CD4-positive, alpha-beta T cell treated with Interleukin-15 for 4 hours (primary cell): ENCODE data around the gene ARHGEF10L.
"Not testable (repeated sequence)": the region's sequence is repeated elsewhere in the genome, so short reads cannot be mapped to it uniquely, and the experiment has no call there.

Experiments
- DNase-seq: peaks from one replicate; pipeline ENCODE4 v3.0.0-alpha.2; 2020; ENCODE audit warnings: low spot score

ARHGEF10L gene

DNA sequence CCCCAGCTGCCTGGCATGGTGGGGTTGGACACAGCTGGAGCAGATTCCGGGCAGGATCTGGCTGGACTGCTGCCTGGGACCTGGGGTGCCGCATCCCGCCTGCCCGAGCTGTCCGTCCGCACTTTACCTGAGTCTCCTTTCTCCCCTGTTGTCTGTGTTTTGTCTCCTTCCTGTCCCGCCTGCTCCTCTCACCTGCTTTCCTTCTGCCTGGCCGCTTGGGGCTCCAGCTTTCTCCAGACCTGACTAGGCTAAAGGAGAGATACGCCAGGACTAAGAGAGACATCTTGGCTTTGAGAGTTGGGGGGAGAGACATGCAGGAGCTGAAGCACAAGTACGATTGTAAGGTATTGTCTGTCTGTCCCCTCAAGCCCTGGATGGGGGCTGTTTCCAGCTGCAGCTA is 73.3 kb downstream of the ARHGEF10L start:
- no peak for DNase-seq

GRCh38 chr1:17614586-17614985 is 75.1 kb downstream of the ARHGEF10L start:
- DNase-seq, result no peak

DNA sequence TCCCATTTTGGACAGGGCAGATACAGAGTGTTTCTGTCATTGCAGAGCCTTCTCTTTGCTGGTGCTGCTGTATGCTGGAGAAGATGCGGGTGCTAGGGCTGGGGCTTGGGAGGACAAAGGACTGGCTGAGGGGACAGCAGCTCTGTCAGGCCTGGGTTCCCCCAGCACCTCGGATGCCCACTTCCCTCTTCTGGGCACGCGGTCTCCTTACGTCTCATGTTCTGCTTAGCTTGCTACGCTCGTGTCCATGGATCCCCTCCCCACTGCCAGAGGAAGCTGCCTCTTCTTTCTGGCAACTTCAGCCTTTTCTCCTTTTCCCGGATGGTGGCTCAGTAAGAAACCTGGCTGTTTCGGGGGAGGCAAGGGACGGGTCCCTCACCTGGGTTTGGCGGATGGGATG is 75.7 kb downstream of the ARHGEF10L start:
- DNase-seq, result no peak

DNA sequence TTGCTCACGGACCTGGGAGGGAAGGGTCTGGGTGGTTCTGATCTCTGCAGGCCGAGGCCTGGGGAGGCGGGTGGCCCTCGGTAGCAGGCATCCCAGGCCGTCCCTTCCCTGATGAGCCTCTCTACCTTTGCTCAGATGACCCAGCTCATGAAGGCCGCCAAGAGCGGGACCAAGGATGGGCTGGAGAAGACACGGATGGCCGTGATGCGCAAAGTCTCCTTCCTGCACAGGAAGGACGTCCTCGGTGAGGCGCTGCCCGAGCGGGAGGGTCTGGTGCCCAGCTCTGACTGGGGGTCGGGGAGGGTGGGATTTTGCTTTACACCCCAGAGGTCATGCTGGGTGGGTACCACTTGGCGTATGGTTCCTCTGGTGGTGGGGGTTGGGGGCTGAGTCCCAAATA is 76.5 kb downstream of the ARHGEF10L start:
- DNase-seq, result no peak

DNA sequence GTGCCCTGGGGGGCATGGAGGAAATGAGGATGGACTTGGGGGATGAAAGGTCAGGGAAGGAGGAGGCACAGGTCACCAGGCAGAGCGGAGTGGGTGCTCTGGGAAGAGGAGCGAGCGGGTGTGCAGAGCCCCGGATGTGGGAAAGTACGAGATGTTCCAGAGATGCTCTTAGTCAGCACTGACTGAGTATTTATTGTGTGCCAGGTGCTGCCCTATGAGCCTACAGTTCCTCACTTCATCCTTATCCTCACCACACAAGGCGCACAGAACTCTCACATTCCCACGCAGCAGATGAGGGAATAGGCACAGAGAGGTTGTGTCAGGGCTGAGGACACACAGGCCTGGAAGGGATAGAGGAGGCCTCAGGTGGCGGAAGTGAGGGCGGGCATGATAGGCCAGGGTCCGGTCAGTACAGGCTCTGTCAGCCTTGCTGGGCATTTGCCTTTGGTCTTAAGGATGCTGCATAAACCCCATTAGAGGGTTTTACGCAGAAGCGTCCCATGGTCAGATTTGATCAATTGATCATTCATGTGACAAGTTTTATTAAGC is 77.3 kb downstream of the ARHGEF10L start:
- DNase-seq, result no peak

DNA sequence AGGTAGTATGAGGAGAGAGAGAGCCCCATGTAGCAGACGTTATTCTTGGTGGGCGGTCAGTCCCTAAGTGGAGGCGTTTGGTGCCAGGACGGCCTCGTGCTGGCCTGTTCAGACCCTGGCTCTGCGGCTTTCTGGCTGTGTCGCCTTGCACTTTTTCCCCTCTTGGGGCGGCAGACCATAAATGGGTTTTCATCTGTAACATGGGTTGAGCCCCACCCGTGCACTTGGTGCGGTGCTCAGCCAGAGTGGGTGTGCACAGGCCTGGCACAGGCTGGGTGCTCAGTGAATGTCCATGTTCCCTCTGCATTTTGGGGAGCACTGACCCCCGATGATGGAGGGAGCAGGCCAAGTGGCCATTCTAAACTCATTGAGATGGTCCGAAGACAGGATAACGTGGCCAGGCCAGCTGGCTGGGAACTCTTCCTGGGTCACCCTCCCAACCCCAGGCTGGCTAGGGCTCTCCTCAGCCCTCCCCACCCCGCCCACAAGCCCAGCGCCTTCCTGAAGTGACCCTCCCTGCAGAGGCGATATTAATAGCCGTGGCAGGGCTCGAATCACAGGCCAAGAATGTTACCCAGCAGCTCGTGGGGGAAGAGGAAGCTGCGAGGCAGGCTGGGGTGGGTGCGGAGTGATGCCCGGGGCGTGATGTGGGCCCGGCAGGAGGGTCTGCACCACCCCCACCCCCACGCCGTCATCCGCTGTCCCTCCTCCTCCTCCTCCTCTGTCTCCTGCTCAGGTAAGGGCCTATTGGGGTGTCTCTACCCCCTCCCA is 78.5 kb downstream of the ARHGEF10L start:
- DNase-seq, result no peak

- no peak for DNase-seq
Observed at GRCh38 chr1:17618558-17619247, 79.2 kb downstream of the ARHGEF10L start.

DNA sequence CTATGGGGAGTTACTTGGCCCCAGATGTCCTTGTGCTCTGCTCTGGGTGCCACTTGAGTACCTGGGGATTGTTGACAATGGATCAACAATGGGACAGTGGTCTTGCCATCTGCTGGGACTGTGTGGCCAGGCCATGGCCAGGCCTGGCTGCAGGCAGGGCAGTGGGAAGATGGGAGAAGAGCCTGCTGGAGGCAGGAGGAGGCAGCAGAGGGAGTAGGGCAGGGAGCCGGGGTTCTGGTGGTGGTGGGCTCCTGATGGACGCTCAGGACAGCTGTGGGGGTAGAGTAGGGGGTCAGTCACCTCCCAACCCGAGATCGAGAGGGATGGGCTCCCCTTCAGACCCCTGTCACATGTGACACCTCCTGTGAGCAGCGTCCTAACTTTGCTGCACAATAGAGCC is 81.0 kb downstream of the ARHGEF10L start:
- no peak for DNase-seq

- DNase-seq, result no peak
Observed at GRCh38 chr1:17621691-17622090, 82.2 kb downstream of the ARHGEF10L start.

- no peak for DNase-seq
Observed at GRCh38 chr1:17622823-17623222, 83.3 kb downstream of the ARHGEF10L start.

- no peak for DNase-seq
Observed at GRCh38 chr1:17624611-17625233, 85.2 kb downstream of the ARHGEF10L start.

- no peak for DNase-seq
Observed at GRCh38 chr1:17627239-17628052, 87.9 kb downstream of the ARHGEF10L start.

DNA sequence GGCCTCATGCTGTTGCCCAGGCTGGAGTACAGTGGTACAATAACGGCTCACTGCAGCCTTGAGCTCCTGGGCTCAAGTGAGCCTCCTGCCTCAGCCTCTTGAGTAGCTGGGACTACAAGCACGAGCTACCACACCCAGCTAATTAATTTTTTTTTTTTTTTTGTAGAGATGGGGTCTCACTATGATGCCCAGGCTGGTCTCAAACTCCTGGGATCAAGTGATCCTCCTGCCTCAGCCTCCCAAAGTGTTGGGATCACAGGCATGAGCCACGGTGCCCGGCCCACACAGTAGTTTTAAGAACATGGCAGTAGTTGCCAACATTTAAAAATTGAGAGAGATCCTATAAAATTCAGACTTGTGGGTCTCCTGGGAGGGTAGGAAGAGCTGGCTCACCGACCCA is 89.5 kb downstream of the ARHGEF10L start:
- not testable (repeated sequence) for DNase-seq

DNA sequence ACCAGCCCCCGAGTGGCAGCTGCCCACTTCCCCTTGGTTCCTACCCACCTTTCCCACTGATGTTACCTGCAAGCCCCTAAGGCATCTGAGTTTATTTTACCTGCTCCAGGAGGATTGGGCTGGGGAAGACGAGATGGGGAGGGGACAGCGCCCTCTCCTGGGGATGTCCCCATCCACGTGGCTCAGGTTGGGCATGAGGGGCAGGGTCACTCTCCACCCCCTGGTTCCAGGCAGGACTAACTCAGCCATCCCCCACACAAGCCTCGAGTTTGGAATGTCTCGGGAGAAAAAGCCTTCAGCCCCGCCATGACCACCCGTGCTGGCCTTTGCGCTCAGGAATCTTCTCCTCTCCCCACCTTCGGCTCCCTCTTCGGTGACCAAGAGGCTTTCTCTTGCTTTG is 90.0 kb downstream of the ARHGEF10L start:
- DNase-seq, result no peak

- DNase-seq, result peak; percentile 6
Observed at GRCh38 chr1:17630048-17630830, 90.7 kb downstream of the ARHGEF10L start.

DNA sequence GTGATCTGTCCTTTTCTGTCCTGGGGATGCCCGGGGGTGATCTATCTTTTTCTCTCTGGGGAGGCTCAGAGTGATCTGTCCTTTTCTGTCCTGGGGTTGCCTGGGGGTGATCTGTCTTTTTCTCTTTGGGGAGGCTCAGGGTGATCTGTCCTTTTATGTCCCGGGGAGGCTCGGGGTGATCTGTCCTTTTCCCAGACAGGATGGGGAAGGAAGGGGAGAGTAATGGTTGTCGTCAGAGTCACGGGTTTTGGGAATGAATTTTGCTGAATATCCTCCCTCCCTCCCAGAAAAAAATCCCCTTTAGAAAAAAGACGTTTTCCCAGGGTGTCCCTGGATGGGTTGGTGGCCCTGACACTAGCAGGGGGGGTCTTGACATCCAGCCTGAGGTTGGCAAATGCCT is 91.5 kb downstream of the ARHGEF10L start:
- no peak for DNase-seq

- DNase-seq, result no peak
Observed at GRCh38 chr1:17631410-17631809, 91.9 kb downstream of the ARHGEF10L start.

GRCh38 chr1:17632106-17632505 is 92.6 kb downstream of the ARHGEF10L start:
- no peak for DNase-seq

GRCh38 chr1:17632541-17633184 is 93.2 kb downstream of the ARHGEF10L start:
- DNase-seq, result no peak

DNA sequence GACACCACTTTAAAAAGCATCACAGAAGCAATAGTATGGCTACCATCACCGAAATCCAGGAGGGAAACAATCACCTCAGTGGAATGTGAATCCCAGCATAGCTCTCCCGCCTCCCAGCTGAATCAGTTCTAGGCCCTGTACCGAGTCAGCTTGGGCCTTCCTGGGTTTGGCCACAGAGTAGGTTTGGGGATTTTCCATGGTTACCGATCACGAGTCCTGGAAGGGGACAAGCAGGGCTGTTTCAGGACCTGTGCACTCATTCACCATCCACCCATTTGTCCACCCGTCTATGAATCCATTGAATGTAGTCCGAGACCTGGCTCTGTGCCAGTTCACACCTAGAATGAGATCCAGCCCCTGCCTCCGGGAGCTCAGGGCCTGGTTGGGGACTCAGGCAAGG is 94.2 kb downstream of the ARHGEF10L start:
- DNase-seq, result no peak

DNA sequence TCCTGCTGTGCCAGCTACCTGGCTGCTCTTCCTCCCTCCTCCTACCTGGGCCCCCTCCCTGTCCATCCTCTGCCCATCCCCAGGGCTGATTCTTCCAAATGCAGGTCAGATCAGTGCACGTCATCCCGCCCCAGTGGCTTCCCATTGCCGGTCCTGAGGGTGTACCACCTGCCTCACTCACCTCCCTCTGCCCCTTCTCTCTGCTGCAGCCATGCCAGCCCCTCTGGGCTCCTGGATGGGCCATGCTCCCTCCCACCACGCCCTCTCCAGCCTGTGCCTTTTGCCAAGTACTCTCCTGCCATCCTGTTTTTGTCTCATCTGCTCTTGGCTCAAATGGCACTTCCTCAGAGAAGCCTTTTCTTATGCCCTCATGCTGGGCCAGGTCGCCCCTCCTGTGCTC is 95.8 kb downstream of the ARHGEF10L start:
- no peak for DNase-seq
